Pancreas (tissue), 10 donors: ENCODE results near the gene BCL2. TPM values are rescaled to one million over a fixed set of nuclear protein-coding genes. Genes with fewer than 3 reads are reported as not detected.

ENCODE experiments used
- ATAC-seq, 4 donors: fragments of 200-7000 bp; cut with Tn5 transposase; one replicate each; pipeline versions ENCODE4 v1.8.0 to v1.9.1; 2020; ENCODE audit warnings: mild to moderate bottlenecking in 4 of 4, moderate library complexity in 4 of 4
- DNase-seq, 6 donors: peaks; one replicate each; pipeline ENCODE4 v3.0.0-alpha.2; 2020
- FAIRE-seq: peaks from 2 replicates; lab custom pipeline; 2012; peaks lifted over from hg19 to GRCh38; lab: Jason Lieb, UNC
- H3K27ac ChIP-seq, 4 donors: fragments of 200-600 bp; sonication (generic); 1 replicate in 3 of 4; 2 replicates in 1 of 4; pipeline versions ENCODE4 v1.5.0 to v1.8.0; 2020
- H3K27me3 ChIP-seq, 4 donors: fragments of 200-600 bp; one replicate each; pipeline ENCODE4 v1.8.0; 2021
- H3K36me3 ChIP-seq, 3 donors: fragments of 200-600 bp; sonication (generic) in 1 of 3; one replicate each; pipeline versions ENCODE4 v1.5.0 to v1.8.0; 2020 to 2021
- H3K4me1 ChIP-seq, 3 donors: fragments of 200-600 bp; one replicate each; pipeline ENCODE4 v1.8.0; 2021
- H3K4me3 ChIP-seq, 4 donors: fragments of 200-600 bp; sonication (generic) in 2 of 4; one replicate each; pipeline versions ENCODE4 v1.5.0 to v1.8.0; 2020 to 2021
- H3K9me3 ChIP-seq, 4 donors: fragments of 200-600 bp; one replicate each; pipeline ENCODE4 v1.8.0; 2021
- CTCF ChIP-seq, 4 donors: fragments of 200-600 bp; sonication (generic) in 3 of 4; IDR thresholded peaks; one replicate each; pipeline versions ENCODE4 v1.5.0 to v1.8.0; 2021; ENCODE audit warnings: antibody characterized with exemption in 4 of 4
- WGBS, 2 donors: extraction: QIAGEN DNeasy Blood & Tissue Kit; methylation state at CpG; one replicate each; pipeline ENCODE4 v1.1.7; 2013; 5-methylcytosine and 5-hydroxymethylcytosine counted together
- intact Hi-C, 3 donors: fragments of 100-400 bp; cut with DNase I; formaldehyde crosslinking; loops; one replicate each; pipeline versions ENCODE4 v1.11.1 to v1.14.2; 2022
- polyA plus RNA-seq, 2 donors: library from polyadenylated mRNA; stranded (reverse); fragments of 200-250 nt; gene quantifications; one replicate each; pipeline ENCODE4 v1.2.3, GENCODE V29; 2013
- total RNA-seq, 6 donors: library from RNA; stranded (reverse); fragmentation: NEBNext Ultra II Directional in 4 of 6; extraction: Animal tissue kit (Norgen Biotek cat#: 25700) in 4 of 6; gene quantifications; one replicate each; pipeline versions ENCODE4 v1.2.1 to v1.2.4, GENCODE V29; 2021 to 2023
- donor health status: healthy with polysubstance abuse.
- donor health status: DM: no; HTN: no; CAD: no; lungs with moderate emphysema.
- donor health status: DM: no; HTN: no; CAD: no.
- donor health status: control.
- donor health status: control.
- donor health status: Bipolar disorder and iron deficiency.
- donor health status: DM: yes; HTN: yes; CAD: no.
- donor health status: DM: no; HTN: no; CAD: no.
- donor health status: DM: no; HTN: no; CAD: no.
- donor health status: DM: yes; HTN: yes; CAD: no.

BCL2 gene
- total and polyA plus RNA-seq, 8 donors, result 1.9 to 9.0 (median 4.2) TPM

GRCh38 chr18:63329431-63330145 is 10.0 kb upstream of the BCL2 start:
- intact Hi-C loops, result loop anchor here in 2 of 3 donors (10.0 kb wide), 1 partner anchor 305 kb away; no protein-coding TSS in a partner anchor

GRCh38 chr18:63326011-63326410 is 6.4 kb upstream of the BCL2 start:
- H3K4me3 ChIP-seq, result no peak overlapping the region
- H3K4me1 ChIP-seq, result no peaks in the 10 kb centered on the region
- no peak for TF ChIP-seq CTCF (IDR thresholded peaks at IDR 0.05)
- no peak for DNase-seq
- H3K27me3 ChIP-seq, result no peaks in the 10 kb centered on the region
- H3K27ac ChIP-seq, result peak overlapping the region in 1 of 4 donors; percentile 65
- intact Hi-C loops, result loop anchor here in 2 of 3 donors (10.0 kb wide), 1 partner anchor 301 kb away; no protein-coding TSS in a partner anchor
- no peak for FAIRE-seq
- 75 to 84% methylated on average over 5 of the region's 5 CpGs for WGBS, 2 donors
- H3K9me3 ChIP-seq, result no peaks in the 10 kb centered on the region
- peaks cover 0 to 6% (median 0%) of the 10 kb centered on the region in 3 donors for H3K36me3 ChIP-seq
- ATAC-seq, result no peak

More at GRCh38 chr18:63329431-63330145, 10.0 kb upstream of the BCL2 start:
- 75 to 79% methylated on average over 7 of the region's 7 CpGs for WGBS, 2 donors
- Histone ChIP-seq H3K4me1 (no peaks in the 10 kb centered on the region), H3K36me3 (peaks cover 0 to 27% (median 0%) of the 10 kb centered on the region in 3 donors), H3K9me3 (no peaks in the 10 kb centered on the region), H3K27me3 (no peaks in the 10 kb centered on the region), H3K4me3 (no peak overlapping the region), H3K27ac (no peak overlapping the region)
- TF ChIP-seq CTCF (IDR thresholded peaks at IDR 0.05), result no peak
- ATAC-seq (no peak), DNase-seq (no peak), FAIRE-seq (no peak)

GRCh38 chr18:63325086-63325686 is 5.6 kb upstream of the BCL2 start:
- H3K9me3 ChIP-seq, result no peaks in the 10 kb centered on the region
- DNase-seq, result no peak

GRCh38 chr18:63322908-63323634 is 3.5 kb upstream of the BCL2 start:
- Histone ChIP-seq H3K27ac (peak overlapping the region in 1 of 4 donors; percentile 42), H3K9me3 (no peaks in the 10 kb centered on the region), H3K27me3 (no peaks in the 10 kb centered on the region), H3K4me1 (peaks cover 0 to 7% (median 0%) of the 10 kb centered on the region in 3 donors), H3K4me3 (no peak overlapping the region), H3K36me3 (no peaks in the 10 kb centered on the region)
- TF ChIP-seq CTCF (IDR thresholded peaks at IDR 0.05), result peak; percentile 38 to 66 (median 50)
- intact Hi-C loops, result loop anchor here (5.0 to 10.0 kb wide), 2 partner anchors 298 to 306 kb away; no protein-coding TSS in a partner anchor
- 16 to 17% methylated on average over 8 of the region's 8 CpGs for WGBS, 2 donors
- FAIRE-seq (peak; percentile 83), DNase-seq (peak in 3 of 6 donors; percentile 49 to 61 (median 54)), ATAC-seq (peak; percentile 49 to 67 (median 54))

More at GRCh38 chr18:63325086-63325686, 5.6 kb upstream of the BCL2 start:
- Histone ChIP-seq H3K4me3 (no peak overlapping the region), H3K4me1 (no peaks in the 10 kb centered on the region), H3K27ac (peak overlapping the region in 2 of 4 donors; percentile 30 to 65), H3K36me3 (no peaks in the 10 kb centered on the region), H3K27me3 (no peaks in the 10 kb centered on the region)
- FAIRE-seq, result no peak
- ATAC-seq, result peak in 1 of 4 donors; percentile 13
- WGBS, 2 donors, result 50 to 54% methylated on average over 11 of the region's 11 CpGs
- intact Hi-C loops, result loop anchor here in 2 of 3 donors (10.0 kb wide), 1 partner anchor 300 kb away; no protein-coding TSS in a partner anchor
- no peak for TF ChIP-seq CTCF (IDR thresholded peaks at IDR 0.05)
